GM18502 (cell line): ENCODE results near the gene UBE2N.
"Not testable (repeated sequence)": the region's sequence is repeated elsewhere in the genome, so short reads cannot be mapped to it uniquely, and the experiment has no call there.

Source experiments
- ATAC-seq: cut with Tn5 transposase; IDR thresholded peaks from one replicate; pipeline ENCODE4 v1.9.1; 2021; ENCODE audit warnings: mild to moderate bottlenecking; ENCODE audit not compliant: unreplicated experiment, poor library complexity

Gene UBE2N

DNA sequence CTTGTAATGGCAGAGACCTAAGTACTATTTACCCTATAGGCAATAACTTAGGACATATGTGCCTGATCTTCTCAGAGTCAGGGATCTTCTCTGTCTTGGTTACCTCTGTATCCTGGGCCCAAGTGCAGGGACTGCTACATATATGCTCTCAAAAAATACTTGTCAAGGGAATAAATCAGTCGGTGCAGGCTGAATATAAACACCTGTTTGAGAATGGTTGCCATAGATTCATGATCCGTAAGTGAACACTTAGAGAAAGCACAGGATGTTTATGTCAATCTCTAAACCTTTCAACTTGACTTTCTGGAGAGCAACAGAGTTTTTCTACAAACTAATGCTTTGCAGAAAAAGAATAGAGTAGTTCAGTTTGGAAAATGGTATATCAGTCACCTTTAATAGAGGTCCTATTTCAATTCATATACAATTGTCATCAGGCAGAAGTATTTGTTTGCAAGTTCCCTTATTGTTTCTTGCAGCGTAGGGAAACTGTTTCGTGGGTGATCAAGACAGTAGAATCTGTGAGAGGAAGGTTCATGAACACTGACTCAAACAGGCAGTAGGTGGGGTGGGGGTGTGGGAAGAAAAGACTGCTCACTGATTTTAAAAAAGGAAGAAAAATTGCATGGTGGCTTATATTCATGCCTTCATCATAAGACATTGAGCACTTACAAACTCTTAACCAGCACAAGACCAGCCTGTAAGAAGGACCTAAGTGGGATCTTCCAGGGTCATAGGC is 6.0 kb upstream of the UBE2N start:
- ATAC-seq, result no peak

DNA sequence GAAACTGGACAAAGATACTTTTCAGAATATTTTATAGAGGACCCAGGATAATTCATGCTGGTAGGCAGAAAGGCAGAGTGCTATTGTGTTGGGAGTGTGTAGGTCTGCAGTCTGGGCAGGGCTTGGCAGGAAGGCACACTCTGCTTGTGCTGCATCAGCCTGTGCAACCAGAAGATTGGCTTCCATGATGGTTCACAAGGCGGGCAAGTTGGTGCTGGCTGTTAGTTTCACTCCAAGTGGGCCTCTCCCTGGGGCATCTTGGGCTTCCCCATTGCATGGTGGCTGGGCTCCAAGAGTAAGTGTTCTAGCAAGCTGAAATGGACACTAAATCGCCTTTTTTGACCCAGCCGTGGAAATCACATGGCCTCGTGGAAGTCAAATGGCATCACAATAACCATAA is 1.8 kb upstream of the UBE2N start:
- no peak for ATAC-seq

DNA sequence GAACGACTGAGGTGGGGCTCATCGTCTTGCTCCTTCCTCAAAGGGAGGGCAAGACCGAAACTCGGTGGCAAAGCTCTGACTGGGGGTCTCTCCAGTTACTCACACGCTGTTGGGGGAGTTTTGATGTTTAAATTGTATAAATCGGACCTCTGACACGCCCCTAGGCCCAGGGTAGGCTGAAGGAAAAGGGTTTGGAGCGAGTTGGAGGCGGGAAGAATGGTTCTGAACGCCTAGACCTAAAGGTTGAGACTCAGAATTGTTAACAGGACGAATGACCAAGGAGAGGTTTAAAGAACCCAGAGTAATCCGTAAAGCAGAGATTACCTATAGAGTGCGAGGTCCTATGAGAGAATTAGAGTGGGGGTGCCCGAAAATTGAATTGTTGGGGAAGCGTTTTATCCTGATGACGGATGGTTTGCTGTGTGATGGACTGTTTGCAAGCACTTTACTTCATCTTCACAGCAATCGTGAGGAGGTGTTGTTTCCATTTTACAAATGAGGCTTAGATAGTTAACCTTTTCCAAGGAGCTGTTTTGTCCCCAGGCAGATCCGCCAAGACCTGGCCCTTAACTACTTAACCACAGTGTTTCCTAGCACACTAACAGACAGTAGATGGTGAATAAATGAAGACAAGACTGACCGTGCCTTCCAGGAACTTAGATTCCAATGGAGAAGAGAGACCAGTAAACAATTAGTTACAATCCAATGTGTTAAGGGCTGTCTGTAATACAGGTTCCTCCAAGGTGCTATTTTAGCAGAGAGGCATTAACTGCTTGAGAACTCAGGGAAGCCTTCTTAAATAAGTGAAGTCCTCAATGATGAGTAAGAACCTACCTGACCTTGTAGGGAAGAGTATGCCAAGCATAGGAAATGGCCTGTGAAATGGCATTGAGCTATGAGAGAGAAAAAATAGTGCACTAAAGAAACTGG is 929 bp upstream of the UBE2N start:
- ATAC-seq, result no peak

DNA sequence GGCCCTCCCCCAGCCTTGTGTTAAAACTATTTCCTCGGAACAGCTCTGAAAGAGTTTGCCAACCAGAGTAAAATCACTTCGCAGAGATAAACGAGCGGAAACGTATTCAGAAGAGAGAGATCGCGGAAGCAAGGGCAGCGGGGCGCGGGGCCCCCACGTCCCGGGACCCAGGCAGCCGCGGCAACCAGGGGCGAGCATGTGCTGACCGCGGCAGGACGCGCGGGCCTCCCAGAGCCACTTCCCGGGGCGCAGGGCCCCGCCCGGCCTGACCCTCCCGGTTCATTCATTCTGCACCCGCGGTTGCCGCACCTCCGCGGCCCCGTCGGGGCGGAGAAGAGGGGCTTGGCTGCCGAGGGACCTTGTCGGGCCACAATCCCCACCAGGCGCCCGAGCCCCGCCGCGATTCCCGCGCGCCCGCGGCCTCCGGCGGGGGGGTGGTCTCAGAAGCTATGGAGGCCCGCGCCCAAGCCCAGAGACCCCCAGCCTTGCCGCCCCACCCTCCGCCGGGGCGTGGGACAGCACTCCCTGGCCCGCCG is 598 bp downstream of the UBE2N start:
- ATAC-seq, result peak; percentile 6

DNA sequence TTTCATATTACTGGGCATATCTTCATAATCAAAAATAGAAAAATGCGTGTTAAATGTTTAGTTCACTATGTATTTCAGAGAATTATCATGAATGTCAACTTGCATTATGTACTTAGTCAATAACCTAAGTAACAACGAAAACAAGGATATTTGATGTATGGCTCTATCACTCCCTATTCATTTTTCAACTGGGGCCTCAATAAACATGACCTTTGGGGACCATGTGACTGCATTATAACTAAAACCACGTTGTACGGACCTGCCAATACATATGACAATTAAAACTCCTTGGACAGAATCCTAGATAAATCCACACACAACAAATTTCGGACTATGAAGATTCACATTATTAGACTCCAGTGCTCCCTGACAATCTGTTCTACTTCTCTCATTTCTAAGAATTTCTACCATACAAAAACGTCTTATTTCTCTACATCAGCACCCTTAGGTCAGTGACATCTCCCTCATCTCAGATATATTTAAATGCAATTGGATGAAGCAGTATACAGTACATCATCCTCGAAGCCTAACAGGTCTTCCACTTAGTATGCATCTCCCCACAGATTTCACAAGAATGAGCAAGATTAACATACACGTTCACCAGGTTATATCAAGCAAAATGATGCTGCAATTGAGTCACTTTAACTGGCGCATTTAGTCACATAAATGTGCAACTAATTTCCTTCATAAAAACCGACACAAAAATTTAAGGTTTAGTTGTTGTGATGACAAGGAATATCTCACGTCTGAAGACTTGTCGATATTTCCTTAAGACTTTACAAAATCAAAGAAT is 1.5 kb downstream of the UBE2N start:
- ATAC-seq, result no peak

DNA sequence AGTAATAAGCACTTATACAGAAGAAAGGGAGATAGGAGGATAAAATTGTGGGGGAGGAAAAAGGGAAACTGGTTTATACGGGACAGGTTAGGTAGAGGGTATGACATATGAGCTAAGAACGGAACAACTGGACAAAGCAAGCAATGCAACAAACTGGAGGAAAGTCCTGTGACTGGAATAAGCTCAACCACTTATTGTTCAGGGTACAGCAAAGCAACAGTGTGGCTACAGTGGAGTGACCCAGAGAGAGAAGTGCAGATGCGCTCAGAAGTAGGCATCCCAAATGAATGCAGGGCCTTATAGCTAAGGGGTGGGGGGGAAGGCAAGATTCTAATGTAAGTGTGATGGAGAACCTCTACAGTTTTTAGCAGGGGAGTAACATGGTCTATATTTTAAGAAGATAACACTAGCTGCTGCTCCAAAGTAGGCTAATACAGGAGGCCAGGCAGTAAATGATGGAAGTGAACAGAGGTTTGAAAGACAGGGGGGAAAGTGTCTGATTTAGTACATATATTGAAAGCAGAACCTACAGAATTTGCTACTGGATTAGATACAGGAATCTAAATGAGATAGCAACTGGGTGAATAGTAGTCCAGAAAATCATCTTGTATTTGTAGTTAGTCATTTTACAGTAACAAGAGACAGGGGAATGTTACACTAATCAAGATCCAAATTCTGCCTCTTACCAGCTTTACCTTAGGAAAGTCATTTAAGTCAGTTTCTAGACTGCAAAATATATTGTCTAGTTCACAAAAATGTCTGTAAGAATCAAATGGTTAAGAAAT is 3.3 kb downstream of the UBE2N start:
- no peak for ATAC-seq

DNA sequence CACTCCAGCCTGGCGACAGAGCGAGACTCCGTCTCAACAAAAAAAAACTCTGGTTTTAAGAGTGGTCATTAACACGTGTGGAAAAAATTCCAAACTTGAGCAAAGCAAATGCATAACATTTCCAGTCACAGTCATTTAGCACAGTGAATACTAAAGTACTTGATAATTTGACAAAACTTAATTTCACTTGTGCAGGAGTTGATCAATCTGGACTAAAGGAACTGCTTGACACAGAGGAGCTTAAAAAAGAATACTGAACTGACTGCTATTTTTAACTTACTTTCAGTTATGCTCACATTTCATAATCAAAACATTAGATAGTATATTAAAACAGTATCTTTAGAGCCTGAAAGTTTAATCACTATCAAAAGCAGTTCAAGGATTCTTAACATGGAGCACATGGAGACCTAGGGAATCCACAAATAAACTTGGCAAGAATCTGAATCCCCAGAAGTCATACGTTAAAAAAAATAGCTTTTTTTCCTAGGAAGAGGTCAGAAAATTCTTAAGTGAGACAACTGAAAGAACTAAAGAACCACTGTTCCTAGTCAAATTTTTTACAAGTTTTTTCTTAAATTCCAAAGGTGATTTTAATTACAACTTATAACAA is 7.4 kb downstream of the UBE2N start:
- no peak for ATAC-seq

DNA sequence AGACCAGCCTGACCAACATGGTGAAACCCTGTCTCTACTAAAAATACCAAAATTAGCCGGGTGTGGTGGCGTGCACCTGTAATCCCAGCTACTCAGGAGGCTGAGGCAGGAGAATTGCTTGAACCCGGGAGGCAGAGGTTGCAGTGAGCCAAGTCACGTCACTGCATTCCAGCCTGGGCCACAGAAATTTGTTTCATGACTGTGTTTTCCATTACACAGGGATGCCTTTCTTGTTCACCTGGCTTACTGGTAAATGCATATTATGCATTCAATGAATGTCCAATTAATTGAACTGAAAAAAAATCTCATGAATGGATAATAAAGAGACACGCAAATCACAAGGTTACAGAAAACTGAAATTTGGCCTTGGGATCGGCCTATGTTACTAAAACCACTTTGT is 9.7 kb downstream of the UBE2N start:
- not testable (repeated sequence) for ATAC-seq

DNA sequence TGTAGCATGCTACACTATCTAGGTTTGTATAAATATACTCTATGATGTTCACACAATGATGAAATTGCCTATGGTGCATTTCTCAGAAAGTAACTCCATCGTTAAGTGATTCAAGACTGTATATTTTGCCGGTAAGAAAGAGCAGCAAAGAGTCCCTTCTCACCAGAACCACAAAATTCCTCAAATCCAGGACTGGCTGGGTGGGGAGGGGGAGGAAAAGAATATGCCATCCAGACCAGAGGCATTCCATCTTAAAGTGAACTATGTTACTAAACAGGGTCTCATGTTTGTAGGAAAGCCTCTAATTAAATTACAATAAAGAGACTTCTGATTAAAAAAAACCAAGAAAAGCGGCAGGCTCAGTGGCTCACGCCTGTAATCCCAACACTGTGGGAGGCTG is 11.5 kb downstream of the UBE2N start:
- no peak for ATAC-seq

DNA sequence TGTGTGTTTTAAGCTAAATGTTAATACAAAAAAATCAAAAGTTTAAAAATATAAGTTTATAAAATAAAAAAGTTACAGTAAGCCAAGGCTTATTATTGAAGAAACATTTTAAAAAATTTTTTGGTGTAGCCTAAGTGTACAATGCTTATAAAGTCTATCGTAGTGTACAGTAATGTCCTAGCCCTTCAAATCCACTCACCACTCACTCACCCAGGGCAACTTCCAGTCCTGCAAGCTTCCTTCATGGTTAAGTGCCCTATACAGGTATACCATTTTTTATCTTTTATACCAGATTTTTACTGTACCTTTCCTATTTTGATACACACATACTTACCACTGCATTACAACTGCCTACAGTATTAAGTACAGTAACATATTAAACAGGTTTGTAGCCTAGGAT is 11.9 kb downstream of the UBE2N start:
- ATAC-seq, result no peak

DNA sequence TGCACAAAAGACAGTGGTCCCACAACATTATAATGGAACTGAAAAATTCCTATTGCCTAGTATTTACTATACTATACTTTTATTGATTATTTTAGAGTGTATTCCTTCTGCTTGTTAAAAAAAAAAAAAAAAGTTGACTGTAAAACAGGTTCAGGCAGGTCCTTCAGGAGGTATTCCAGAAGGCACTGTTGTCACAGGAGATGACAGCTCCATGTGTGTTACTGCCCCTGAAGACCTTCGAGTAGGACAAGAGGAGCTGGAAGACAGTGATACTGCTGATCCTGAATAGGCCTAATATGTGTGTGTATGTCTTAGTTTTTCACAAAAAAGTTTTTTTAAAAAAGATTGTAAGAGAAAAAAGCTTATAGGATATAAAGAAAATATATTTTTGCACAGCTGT is 12.3 kb downstream of the UBE2N start:
- ATAC-seq, result no peak

DNA sequence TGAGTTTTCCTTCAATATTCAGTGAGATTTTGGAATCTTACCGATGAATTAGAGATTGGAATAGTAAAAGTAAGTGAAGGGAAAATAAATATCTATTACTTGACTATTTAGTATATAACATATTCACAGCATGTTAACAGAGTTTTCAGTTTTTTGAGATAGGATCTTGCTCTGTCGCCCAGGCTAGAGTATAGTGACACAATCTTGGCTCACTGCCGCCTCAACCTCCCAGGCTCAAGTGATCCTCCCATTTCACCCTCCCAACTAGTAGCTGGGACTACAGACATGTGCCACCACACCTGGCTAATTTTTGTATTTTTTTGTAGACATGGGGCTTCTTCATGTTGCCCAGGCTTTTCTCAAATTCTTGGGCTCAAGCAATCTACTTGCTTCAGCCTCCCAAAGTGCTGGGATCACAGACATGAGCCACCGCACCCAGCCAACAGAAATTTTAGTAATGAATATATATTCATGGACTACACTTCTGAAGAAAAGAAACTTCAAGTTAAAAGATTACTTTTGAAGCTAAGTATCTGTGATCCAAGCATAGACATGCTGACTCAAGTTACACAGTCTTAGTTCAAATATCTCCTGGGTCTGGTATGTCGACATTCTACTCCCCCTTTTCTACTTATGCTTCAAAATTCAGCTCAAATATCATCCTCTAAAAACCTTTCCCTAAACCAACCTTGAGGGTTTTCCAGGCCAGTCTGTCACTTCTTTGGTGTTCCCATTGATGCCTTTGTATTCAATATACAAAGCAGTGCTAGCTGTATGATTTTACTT is 13.8 kb downstream of the UBE2N start:
- ATAC-seq, result no peak

DNA sequence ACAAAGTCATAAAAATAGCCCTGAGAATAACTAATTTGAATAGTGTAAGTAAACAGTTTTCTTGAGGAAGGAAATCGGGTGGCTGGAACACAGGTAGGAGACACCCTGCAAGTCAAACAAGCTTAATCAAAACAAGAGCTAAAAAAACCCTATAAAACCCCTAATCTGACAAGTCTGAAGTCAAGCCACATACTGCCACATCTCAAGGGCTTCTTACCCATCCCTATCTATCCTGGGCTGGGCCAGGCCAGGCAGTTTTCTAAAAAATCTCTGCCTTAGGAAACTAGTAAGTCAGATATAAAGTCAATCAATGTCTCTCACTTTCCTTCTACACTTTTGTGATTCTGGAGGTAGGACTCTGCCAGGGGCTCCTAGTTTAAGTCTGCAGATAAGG is 15.3 kb downstream of the UBE2N start:
- no peak for ATAC-seq

DNA sequence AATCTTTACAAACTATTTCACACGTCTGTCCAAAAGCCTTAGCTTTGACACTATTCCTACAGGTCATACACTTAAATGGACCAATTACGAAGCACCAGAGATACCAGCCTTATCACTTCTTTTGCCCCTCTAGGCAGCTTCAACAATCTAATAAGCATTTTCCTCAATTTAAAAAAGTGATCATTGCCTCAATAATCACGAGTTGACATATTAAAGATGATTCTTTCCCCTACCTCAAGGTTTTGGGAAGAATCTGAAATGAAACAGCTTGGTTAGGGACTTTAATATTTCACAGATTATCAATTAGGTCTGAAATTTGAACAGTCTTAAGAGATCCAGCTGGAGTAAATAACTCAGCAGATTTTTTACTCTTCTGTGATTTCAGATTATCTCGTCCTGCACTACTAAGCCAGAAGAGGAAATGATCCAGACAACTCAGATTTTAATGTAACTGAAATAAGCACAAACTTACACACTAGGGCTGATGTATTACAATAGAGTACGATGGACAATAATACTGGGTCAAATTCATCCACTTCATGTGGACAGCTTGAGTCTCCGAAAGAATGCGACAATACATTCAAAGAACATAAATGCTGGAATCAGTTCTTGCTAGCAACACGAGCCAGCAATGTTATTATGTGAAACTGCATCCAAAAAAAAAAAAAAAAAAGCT is 15.9 kb downstream of the UBE2N start:
- no peak for ATAC-seq

DNA sequence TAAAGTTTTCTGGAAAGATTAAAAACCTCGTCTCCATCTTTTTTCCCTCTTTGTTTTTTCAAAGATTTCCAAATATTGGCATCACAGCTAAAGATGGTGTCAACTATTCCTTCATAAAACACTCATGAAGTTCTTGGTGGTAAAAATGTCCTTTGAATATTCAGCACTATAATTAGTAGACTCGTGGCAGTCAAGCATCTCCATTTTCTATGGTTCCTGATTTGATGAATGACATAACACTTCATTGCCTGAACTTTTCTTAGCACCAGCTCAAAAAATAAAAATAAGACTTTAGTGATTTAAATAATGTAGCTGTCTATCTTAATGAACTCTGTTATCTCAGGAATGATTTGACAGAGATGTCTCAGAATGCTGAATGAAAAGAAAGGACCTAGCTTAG is 19.7 kb downstream of the UBE2N start:
- no peak for ATAC-seq

DNA sequence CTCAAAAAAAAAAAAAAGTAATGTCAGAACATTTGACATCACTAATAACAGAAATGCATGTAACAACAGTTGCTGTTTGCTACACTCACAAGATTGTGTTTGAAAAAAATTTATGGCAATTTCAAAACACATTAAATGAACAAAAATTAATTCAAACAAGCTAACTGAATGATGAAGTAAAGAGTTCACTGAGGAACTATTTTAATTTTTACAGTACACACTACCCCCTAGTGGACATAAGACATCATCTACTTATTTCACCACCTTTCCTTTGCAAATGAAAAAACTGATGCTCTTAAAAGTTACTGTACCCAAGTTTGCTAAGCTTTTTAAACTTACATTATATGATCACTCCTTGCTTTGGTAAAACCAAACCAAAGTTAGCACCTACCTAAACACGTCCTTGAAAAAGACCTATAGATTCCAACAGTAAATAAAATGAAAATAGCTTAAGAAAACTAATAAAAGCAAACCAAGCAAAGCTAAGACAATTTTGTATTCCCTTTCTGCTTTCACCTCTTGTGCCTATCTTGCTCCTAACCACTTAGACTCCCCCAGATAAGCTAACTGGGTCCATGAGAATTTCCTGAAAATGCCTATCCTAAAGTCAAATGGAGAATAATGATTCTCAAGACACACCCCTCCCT is 22.2 kb downstream of the UBE2N start:
- peak; percentile 52 for ATAC-seq

DNA sequence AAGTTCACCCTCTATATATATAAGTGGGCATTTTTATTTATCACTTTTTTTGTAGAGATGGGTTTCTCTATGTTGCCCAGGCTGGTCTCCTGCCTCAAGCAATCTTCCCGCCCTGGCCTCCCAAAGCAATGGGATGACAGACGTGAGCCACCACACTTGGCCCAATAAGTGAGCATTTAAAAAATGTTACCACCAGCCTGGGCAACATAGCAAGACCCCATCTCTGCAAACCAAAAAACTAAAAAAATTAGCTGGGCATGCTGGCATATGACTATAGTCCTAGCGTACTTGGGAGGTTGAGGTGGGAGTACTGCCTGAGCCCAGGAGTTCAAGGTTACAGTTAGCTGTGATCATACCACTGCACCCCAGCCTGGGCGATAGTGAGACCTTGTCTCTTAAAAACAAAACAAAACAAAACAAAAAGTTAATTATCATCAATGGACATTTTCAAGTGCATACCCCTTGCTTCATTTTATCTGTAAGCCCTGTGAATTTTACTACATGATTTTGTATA is 23.7 kb downstream of the UBE2N start:
- no peak for ATAC-seq
